ENCODE results near the gene TREM1.

Gene TREM1

GRCh38 chr6:41268478-41268877, 18.0 kb downstream of the TREM1 start:
- no peak overlapping the region for H3K23ac ChIP-seq (ENCODE audit: low read length)
- no peak overlapping the region for H2AK5ac ChIP-seq (ENCODE audit: low read length)
- DNase-seq = no peak
- no peak overlapping the region for H3K18ac ChIP-seq (ENCODE audit: low read length)
- no peak overlapping the region for H2AFZ ChIP-seq (ENCODE audit: insufficient read depth, low read length, poor library complexity)
- no peak overlapping the region for H4K8ac ChIP-seq (ENCODE audit: low read depth, low read length)
- no peak overlapping the region for H2BK12ac ChIP-seq (ENCODE audit: low read length)
- no peak overlapping the region for H3K4me2 ChIP-seq (ENCODE audit: low read length)
- no peak overlapping the region for H3K9ac ChIP-seq (ENCODE audit: low read length)
- no peak overlapping the region for H3K27ac ChIP-seq (ENCODE audit: low read depth, low read length)
- no peak overlapping the region for H4K12ac ChIP-seq (ENCODE audit: low read depth, low read length)
- no peak overlapping the region for H4K91ac ChIP-seq (ENCODE audit: low read depth, low read length)
- H3K9me3 ChIP-seq (ENCODE audit: insufficient read depth, low read depth, low read length) = peaks cover 2% of the 10 kb centered on the region
- H3K27me3 ChIP-seq (ENCODE audit: insufficient read depth, low read length) = no peaks in the 10 kb centered on the region
- no peak overlapping the region for H3K14ac ChIP-seq (ENCODE audit: low read length)
- no peaks in the 10 kb centered on the region for H3K4me1 ChIP-seq (ENCODE audit: control insufficient read depth in 1 of 2, insufficient read depth in 2 of 2, low read length in 2 of 2)
- no peak overlapping the region for H3K4ac ChIP-seq (ENCODE audit: low read depth, low read length)
- H2BK5ac ChIP-seq (ENCODE audit: low read depth, low read length, poor library complexity) = no peak overlapping the region
- H3K79me2 ChIP-seq (ENCODE audit: control insufficient read depth, insufficient read depth, low read length, poor library complexity) = no peaks in the 10 kb centered on the region
- no peak overlapping the region for H2BK120ac ChIP-seq (ENCODE audit: insufficient read depth, low read length, poor library complexity)
- H3K36me3 ChIP-seq (ENCODE audit: control insufficient read depth in 1 of 2, insufficient read depth in 2 of 2, low read length in 2 of 2) = no peaks in the 10 kb centered on the region
- H3K79me1 ChIP-seq (ENCODE audit: low read length) = no peaks in the 10 kb centered on the region
- H3K4me3 ChIP-seq (ENCODE audit: low read depth, low read length) = no peak overlapping the region

DNA sequence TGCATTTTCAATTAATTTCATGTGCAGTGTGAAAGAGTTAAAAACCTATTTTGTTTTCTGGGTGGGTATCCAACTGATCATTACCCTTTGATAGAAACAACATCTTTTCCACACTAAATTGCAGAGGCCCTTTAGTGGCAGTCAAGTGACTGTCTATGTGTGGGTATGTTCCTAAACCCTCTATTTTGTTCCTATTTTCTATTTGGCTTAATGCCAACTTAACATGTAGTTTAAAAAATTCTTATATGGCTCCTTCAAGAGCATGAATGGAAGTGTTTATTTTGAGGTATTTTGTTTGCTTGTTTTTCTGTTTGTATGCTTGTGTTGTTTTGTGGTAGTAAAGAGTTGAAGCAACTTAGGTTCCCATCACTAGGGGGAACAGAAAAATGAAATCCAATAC, 19.9 kb downstream of the TREM1 start:
- Histone ChIP-seq H3K14ac (ENCODE audit: low read length) (no peak overlapping the region), H4K12ac (ENCODE audit: low read depth, low read length) (no peak overlapping the region), H3K27ac (ENCODE audit: low read depth, low read length) (no peak overlapping the region), H3K4me1 (ENCODE audit: control insufficient read depth in 1 of 2, insufficient read depth in 2 of 2, low read length in 2 of 2) (no peaks in the 10 kb centered on the region), H3K4me2 (ENCODE audit: low read length) (no peak overlapping the region), H3K9me3 (ENCODE audit: insufficient read depth, low read depth, low read length) (no peaks in the 10 kb centered on the region), H4K8ac (ENCODE audit: low read depth, low read length) (no peak overlapping the region), H3K23ac (ENCODE audit: low read length) (no peak overlapping the region), H2BK5ac (ENCODE audit: low read depth, low read length, poor library complexity) (no peak overlapping the region), H3K4me3 (ENCODE audit: low read depth, low read length) (no peak overlapping the region), H3K4ac (ENCODE audit: low read depth, low read length) (no peak overlapping the region), H2AFZ (ENCODE audit: insufficient read depth, low read length, poor library complexity) (no peak overlapping the region), H2BK12ac (ENCODE audit: low read length) (no peak overlapping the region), H3K36me3 (ENCODE audit: control insufficient read depth in 1 of 2, insufficient read depth in 2 of 2, low read length in 2 of 2) (no peaks in the 10 kb centered on the region), H3K18ac (ENCODE audit: low read length) (no peak overlapping the region), H3K79me1 (ENCODE audit: low read length) (no peaks in the 10 kb centered on the region), H4K91ac (ENCODE audit: low read depth, low read length) (no peak overlapping the region), H2AK5ac (ENCODE audit: low read length) (no peak overlapping the region), H3K79me2 (ENCODE audit: control insufficient read depth, insufficient read depth, low read length, poor library complexity) (no peaks in the 10 kb centered on the region), H3K27me3 (ENCODE audit: insufficient read depth, low read length) (no peaks in the 10 kb centered on the region), H2BK120ac (ENCODE audit: insufficient read depth, low read length, poor library complexity) (no peak overlapping the region), H3K9ac (ENCODE audit: low read length) (no peak overlapping the region)
- no peak for DNase-seq

GRCh38 chr6:41263267-41263666, 23.2 kb downstream of the TREM1 start:
- Histone ChIP-seq H3K79me2 (ENCODE audit: control insufficient read depth, insufficient read depth, low read length, poor library complexity) (no peaks in the 10 kb centered on the region), H4K91ac (ENCODE audit: low read depth, low read length) (no peak overlapping the region), H3K23ac (ENCODE audit: low read length) (no peak overlapping the region), H2BK5ac (ENCODE audit: low read depth, low read length, poor library complexity) (no peak overlapping the region), H3K4me1 (ENCODE audit: control insufficient read depth in 1 of 2, insufficient read depth in 2 of 2, low read length in 2 of 2) (peaks cover 0 to under 1% of the 10 kb centered on the region in 2 experiments), H4K12ac (ENCODE audit: low read depth, low read length) (no peak overlapping the region), H3K9me3 (ENCODE audit: insufficient read depth, low read depth, low read length) (no peaks in the 10 kb centered on the region), H3K27ac (ENCODE audit: low read depth, low read length) (no peak overlapping the region), H3K4ac (ENCODE audit: low read depth, low read length) (no peak overlapping the region), H2AK5ac (ENCODE audit: low read length) (no peak overlapping the region), H4K8ac (ENCODE audit: low read depth, low read length) (no peak overlapping the region), H3K4me3 (ENCODE audit: low read depth, low read length) (no peak overlapping the region), H3K36me3 (ENCODE audit: control insufficient read depth in 1 of 2, insufficient read depth in 2 of 2, low read length in 2 of 2) (no peaks in the 10 kb centered on the region), H3K27me3 (ENCODE audit: insufficient read depth, low read length) (no peaks in the 10 kb centered on the region), H2AFZ (ENCODE audit: insufficient read depth, low read length, poor library complexity) (no peak overlapping the region), H3K14ac (ENCODE audit: low read length) (no peak overlapping the region), H3K79me1 (ENCODE audit: low read length) (no peaks in the 10 kb centered on the region), H3K9ac (ENCODE audit: low read length) (no peak overlapping the region), H3K4me2 (ENCODE audit: low read length) (no peak overlapping the region), H2BK12ac (ENCODE audit: low read length) (no peak overlapping the region), H3K18ac (ENCODE audit: low read length) (no peak overlapping the region), H2BK120ac (ENCODE audit: insufficient read depth, low read length, poor library complexity) (no peak overlapping the region)
- DNase-seq = no peak
- WGBS (ENCODE audit: extremely low coverage, insufficient coverage, insufficient read length) = no CpG with 5 or more reads among the region's 1 CpG

- no peaks in the 10 kb centered on the region for H3K79me1 ChIP-seq (ENCODE audit: low read length)
- no peak overlapping the region for H3K4me2 ChIP-seq (ENCODE audit: low read length)
- no peak overlapping the region for H2BK12ac ChIP-seq (ENCODE audit: low read length)
- no peak overlapping the region for H2AK5ac ChIP-seq (ENCODE audit: low read length)
- peaks cover 2% of the 10 kb centered on the region for H3K9me3 ChIP-seq (ENCODE audit: insufficient read depth, low read depth, low read length)
- H2BK5ac ChIP-seq (ENCODE audit: low read depth, low read length, poor library complexity) = no peak overlapping the region
- H3K14ac ChIP-seq (ENCODE audit: low read length) = no peak overlapping the region
- DNase-seq = no peak
- no peak overlapping the region for H2AFZ ChIP-seq (ENCODE audit: insufficient read depth, low read length, poor library complexity)
- no peak overlapping the region for H4K12ac ChIP-seq (ENCODE audit: low read depth, low read length)
- H3K79me2 ChIP-seq (ENCODE audit: control insufficient read depth, insufficient read depth, low read length, poor library complexity) = no peaks in the 10 kb centered on the region
- no peak overlapping the region for H2BK120ac ChIP-seq (ENCODE audit: insufficient read depth, low read length, poor library complexity)
- no peak overlapping the region for H3K27ac ChIP-seq (ENCODE audit: low read depth, low read length)
- H3K23ac ChIP-seq (ENCODE audit: low read length) = no peak overlapping the region
- H4K91ac ChIP-seq (ENCODE audit: low read depth, low read length) = no peak overlapping the region
- no peak overlapping the region for H3K4ac ChIP-seq (ENCODE audit: low read depth, low read length)
- H3K4me1 ChIP-seq (ENCODE audit: control insufficient read depth in 1 of 2, insufficient read depth in 2 of 2, low read length in 2 of 2) = peaks cover 0 to 3% of the 10 kb centered on the region in 2 experiments
- no peak overlapping the region for H3K4me3 ChIP-seq (ENCODE audit: low read depth, low read length)
- WGBS (ENCODE audit: extremely low coverage, insufficient coverage, insufficient read length) = no CpG with 5 or more reads among the region's 2 CpGs
- H3K27me3 ChIP-seq (ENCODE audit: insufficient read depth, low read length) = no peaks in the 10 kb centered on the region
- no peaks in the 10 kb centered on the region for H3K36me3 ChIP-seq (ENCODE audit: control insufficient read depth in 1 of 2, insufficient read depth in 2 of 2, low read length in 2 of 2)
- H3K9ac ChIP-seq (ENCODE audit: low read length) = no peak overlapping the region
- no peak overlapping the region for H3K18ac ChIP-seq (ENCODE audit: low read length)
- no peak overlapping the region for H4K8ac ChIP-seq (ENCODE audit: low read depth, low read length)
These were observed 24.1 kb downstream of the TREM1 start for GRCh38 chr6:41262401-41262800.

DNA sequence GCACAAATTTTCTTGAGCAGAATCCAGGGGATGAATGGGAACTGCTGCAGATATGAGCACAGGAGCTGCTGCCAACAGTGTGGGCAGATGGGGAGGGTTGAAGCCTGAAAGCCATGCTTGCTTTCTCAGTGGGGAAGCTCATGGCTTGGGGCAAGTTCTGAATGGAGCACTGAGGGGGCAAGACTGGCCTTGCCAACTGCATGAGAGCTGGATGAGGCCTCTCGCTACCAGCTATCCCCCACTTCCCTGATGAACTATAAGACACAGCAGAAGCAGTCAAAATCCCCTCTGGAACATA, 28.3 kb downstream of the TREM1 start:
- Histone ChIP-seq H3K4ac (ENCODE audit: low read depth, low read length) (no peak overlapping the region), H3K23ac (ENCODE audit: low read length) (no peak overlapping the region), H3K79me2 (ENCODE audit: control insufficient read depth, insufficient read depth, low read length, poor library complexity) (no peaks in the 10 kb centered on the region), H4K12ac (ENCODE audit: low read depth, low read length) (no peak overlapping the region), H2AK5ac (ENCODE audit: low read length) (no peak overlapping the region), H3K9ac (ENCODE audit: low read length) (no peak overlapping the region), H3K79me1 (ENCODE audit: low read length) (no peaks in the 10 kb centered on the region), H3K27ac (ENCODE audit: low read depth, low read length) (no peak overlapping the region), H3K18ac (ENCODE audit: low read length) (no peak overlapping the region), H3K9me3 (ENCODE audit: insufficient read depth, low read depth, low read length) (peaks cover 5% of the 10 kb centered on the region), H2BK12ac (ENCODE audit: low read length) (no peak overlapping the region), H3K4me3 (ENCODE audit: low read depth, low read length) (no peak overlapping the region), H4K8ac (ENCODE audit: low read depth, low read length) (no peak overlapping the region), H3K4me1 (ENCODE audit: control insufficient read depth in 1 of 2, insufficient read depth in 2 of 2, low read length in 2 of 2) (peaks cover 0 to 6% of the 10 kb centered on the region in 2 experiments), H3K27me3 (ENCODE audit: insufficient read depth, low read length) (no peaks in the 10 kb centered on the region), H3K4me2 (ENCODE audit: low read length) (no peak overlapping the region), H2BK5ac (ENCODE audit: low read depth, low read length, poor library complexity) (no peak overlapping the region), H3K14ac (ENCODE audit: low read length) (no peak overlapping the region), H2BK120ac (ENCODE audit: insufficient read depth, low read length, poor library complexity) (no peak overlapping the region), H3K36me3 (ENCODE audit: control insufficient read depth in 1 of 2, insufficient read depth in 2 of 2, low read length in 2 of 2) (no peaks in the 10 kb centered on the region), H2AFZ (ENCODE audit: insufficient read depth, low read length, poor library complexity) (no peak overlapping the region), H4K91ac (ENCODE audit: low read depth, low read length) (no peak overlapping the region)
- no CpG with 5 or more reads among the region's 1 CpG for WGBS (ENCODE audit: extremely low coverage, insufficient coverage, insufficient read length)
- DNase-seq = no peak

Measured in trophoblast cell (in vitro differentiated cells and primary cell).